Measurements from ENCODE around the gene OR52H1.

OR52H1 gene

GRCh38 chr11:5504403-5504921, 43.9 kb downstream of the OR52H1 start:
- H3F3A ChIP-seq (ENCODE audit: low read depth), result no peaks in the 10 kb centered on the region

GRCh38 chr11:5500393-5500801, 47.9 kb downstream of the OR52H1 start:
- no peaks in the 10 kb centered on the region for H3K79me2 ChIP-seq (ENCODE audit: insufficient read depth, low read length)

More at GRCh38 chr11:5504403-5504921, 43.9 kb downstream of the OR52H1 start:
- Histone ChIP-seq H2AFZ (ENCODE audit: low read length) (no peak overlapping the region), H4K20me1 (ENCODE audit: insufficient read depth, low read length, poor library complexity, severe bottlenecking) (no peaks in the 10 kb centered on the region), H3K79me2 (ENCODE audit: insufficient read depth, low read length) (no peaks in the 10 kb centered on the region), H3K36me3 (ENCODE audit: insufficient read depth, low read length) (no peaks in the 10 kb centered on the region), H3K4me2 (ENCODE audit: low read depth, low read length, poor library complexity, severe bottlenecking) (no peak overlapping the region), H3K4me3 (ENCODE audit: low read length, poor library complexity, severe bottlenecking) (no peak overlapping the region), H3K9ac (ENCODE audit: low read depth, low read length, poor library complexity, severe bottlenecking) (no peak overlapping the region), H3K9me2 (replicated peaks; ENCODE audit: low read depth, low read length) (no peaks in the 10 kb centered on the region), H3K27me3 (ENCODE audit: insufficient read depth, low read length, poor library complexity, severe bottlenecking) (no peaks in the 10 kb centered on the region), H3K4me1 (ENCODE audit: insufficient read depth, low read length, poor library complexity, severe bottlenecking) (no peaks in the 10 kb centered on the region), H3K9me3 (ENCODE audit: insufficient read depth, low read depth, low read length) (no peaks in the 10 kb centered on the region)
- TF ChIP-seq, protein P1, sequence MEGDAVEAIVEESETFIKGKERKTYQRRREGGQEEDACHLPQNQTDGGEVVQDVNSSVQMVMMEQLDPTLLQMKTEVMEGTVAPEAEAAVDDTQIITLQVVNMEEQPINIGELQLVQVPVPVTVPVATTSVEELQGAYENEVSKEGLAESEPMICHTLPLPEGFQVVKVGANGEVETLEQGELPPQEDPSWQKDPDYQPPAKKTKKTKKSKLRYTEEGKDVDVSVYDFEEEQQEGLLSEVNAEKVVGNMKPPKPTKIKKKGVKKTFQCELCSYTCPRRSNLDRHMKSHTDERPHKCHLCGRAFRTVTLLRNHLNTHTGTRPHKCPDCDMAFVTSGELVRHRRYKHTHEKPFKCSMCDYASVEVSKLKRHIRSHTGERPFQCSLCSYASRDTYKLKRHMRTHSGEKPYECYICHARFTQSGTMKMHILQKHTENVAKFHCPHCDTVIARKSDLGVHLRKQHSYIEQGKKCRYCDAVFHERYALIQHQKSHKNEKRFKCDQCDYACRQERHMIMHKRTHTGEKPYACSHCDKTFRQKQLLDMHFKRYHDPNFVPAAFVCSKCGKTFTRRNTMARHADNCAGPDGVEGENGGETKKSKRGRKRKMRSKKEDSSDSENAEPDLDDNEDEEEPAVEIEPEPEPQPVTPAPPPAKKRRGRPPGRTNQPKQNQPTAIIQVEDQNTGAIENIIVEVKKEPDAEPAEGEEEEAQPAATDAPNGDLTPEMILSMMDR (conservative IDR thresholded peaks at IDR 0.05; ENCODE audit: low read length), result no peak
- no peak for TF ChIP-seq EZH2phosphoT487 (IDR thresholded peaks at IDR 0.05; ENCODE audit: borderline replicate concordance)

GRCh38 chr11:5499671-5500070, 48.7 kb downstream of the OR52H1 start:
- H2AFZ ChIP-seq (ENCODE audit: low read length), result no peak overlapping the region
- H3K4me1 ChIP-seq (ENCODE audit: insufficient read depth, low read length, poor library complexity, severe bottlenecking), result no peaks in the 10 kb centered on the region
- H3F3A ChIP-seq (ENCODE audit: low read depth), result no peaks in the 10 kb centered on the region
- H3K79me2 ChIP-seq (ENCODE audit: insufficient read depth, low read length), result no peaks in the 10 kb centered on the region
- H3K9me2 ChIP-seq (replicated peaks; ENCODE audit: low read depth, low read length), result no peaks in the 10 kb centered on the region
- no peak overlapping the region for H3K4me2 ChIP-seq (ENCODE audit: low read depth, low read length, poor library complexity, severe bottlenecking)
- no peaks in the 10 kb centered on the region for H3K9me3 ChIP-seq (ENCODE audit: insufficient read depth, low read depth, low read length)
- no peak overlapping the region for H3K9ac ChIP-seq (ENCODE audit: low read depth, low read length, poor library complexity, severe bottlenecking)
- no peak overlapping the region for H3K4me3 ChIP-seq (ENCODE audit: low read length, poor library complexity, severe bottlenecking)
- no peaks in the 10 kb centered on the region for H3K36me3 ChIP-seq (ENCODE audit: insufficient read depth, low read length)
- H3K27me3 ChIP-seq (ENCODE audit: insufficient read depth, low read length, poor library complexity, severe bottlenecking), result no peaks in the 10 kb centered on the region
- TF ChIP-seq, protein P1 (conservative IDR thresholded peaks at IDR 0.05; ENCODE audit: low read length), result no peak
- no peak for TF ChIP-seq EZH2phosphoT487 (IDR thresholded peaks at IDR 0.05; ENCODE audit: borderline replicate concordance)
- no peaks in the 10 kb centered on the region for H4K20me1 ChIP-seq (ENCODE audit: insufficient read depth, low read length, poor library complexity, severe bottlenecking)

More at GRCh38 chr11:5500393-5500801, 47.9 kb downstream of the OR52H1 start:
- no peak overlapping the region for H2AFZ ChIP-seq (ENCODE audit: low read length)
- TF ChIP-seq, protein P1 (conservative IDR thresholded peaks at IDR 0.05; ENCODE audit: low read length), result no peak
- TF ChIP-seq EZH2phosphoT487 (IDR thresholded peaks at IDR 0.05; ENCODE audit: borderline replicate concordance), result no peak
- no peak overlapping the region for H3K9ac ChIP-seq (ENCODE audit: low read depth, low read length, poor library complexity, severe bottlenecking)
- no peaks in the 10 kb centered on the region for H3K27me3 ChIP-seq (ENCODE audit: insufficient read depth, low read length, poor library complexity, severe bottlenecking)
- H3K9me3 ChIP-seq (ENCODE audit: insufficient read depth, low read depth, low read length), result no peaks in the 10 kb centered on the region
- H3K4me3 ChIP-seq (ENCODE audit: low read length, poor library complexity, severe bottlenecking), result no peak overlapping the region
- H3F3A ChIP-seq (ENCODE audit: low read depth), result no peaks in the 10 kb centered on the region
- no peaks in the 10 kb centered on the region for H3K9me2 ChIP-seq (replicated peaks; ENCODE audit: low read depth, low read length)
- no peaks in the 10 kb centered on the region for H4K20me1 ChIP-seq (ENCODE audit: insufficient read depth, low read length, poor library complexity, severe bottlenecking)
- H3K36me3 ChIP-seq (ENCODE audit: insufficient read depth, low read length), result no peaks in the 10 kb centered on the region
- no peak overlapping the region for H3K4me2 ChIP-seq (ENCODE audit: low read depth, low read length, poor library complexity, severe bottlenecking)
- no peaks in the 10 kb centered on the region for H3K4me1 ChIP-seq (ENCODE audit: insufficient read depth, low read length, poor library complexity, severe bottlenecking)

Data from Loucy (cell line).